DND-41 (cell line): Measurements from ENCODE around the gene NUDT9.
"Not testable (repeated sequence)": the region's sequence is repeated elsewhere in the genome, so short reads cannot be mapped to it uniquely, and the experiment has no call there.

Source experiments
- ATAC-seq: fragments of 200-7000 bp; cut with Tn5 transposase; 3 replicates; pipeline ENCODE4 v1.9.1; 2021; ENCODE audit warnings: low read depth; ENCODE audit not compliant: insufficient read depth
- DNase-seq: peaks from one replicate; pipeline ENCODE4 v3.0.0-alpha.2; 2020
- H2AFZ ChIP-seq: 2 replicates; pipeline ENCODE4 v1.6.0; 2012; ENCODE audit warnings: low read depth, low read length
- H3K27ac ChIP-seq: 2 replicates; pipeline ENCODE4 v1.5.1; 2012; ENCODE audit warnings: low read length, inconsistent platforms
- H3K27me3 ChIP-seq: fragments of 200-600 bp; sonication (generic); 2 replicates; pipeline ENCODE4 v1.6.0; 2012; ENCODE audit warnings: low read length, mild to moderate bottlenecking, inconsistent platforms; ENCODE audit not compliant: insufficient read depth, poor library complexity
- H3K36me3 ChIP-seq: 2 replicates; pipeline ENCODE4 v1.5.1; 2012; ENCODE audit warnings: low read length, inconsistent platforms; ENCODE audit not compliant: insufficient read depth
- H3K4me1 ChIP-seq: 2 replicates; pipeline ENCODE4 v1.5.1; 2012; ENCODE audit warnings: mild to moderate bottlenecking, low read length; ENCODE audit not compliant: insufficient read depth
- H3K4me2 ChIP-seq: 2 replicates; pipeline ENCODE4 v1.6.0; 2012; ENCODE audit warnings: mild to moderate bottlenecking, moderate library complexity, low read length, inconsistent platforms; ENCODE audit not compliant: insufficient read depth
- H3K4me3 ChIP-seq, 2 experiments: fragments of 200-600 bp in 1 of 2; shearing (Covaris generic) in 1 of 2; 2 replicates each; pipeline ENCODE4 v1.5.1; 2012 to 2016; ENCODE audit warnings: inconsistent platforms in 2 of 2, low read length in 2 of 2, mild to moderate bottlenecking in 2 of 2, low read depth in 1 of 2, moderate library complexity in 1 of 2
- H3K79me2 ChIP-seq: 2 replicates; pipeline ENCODE4 v1.6.0; 2012; ENCODE audit warnings: low read length, inconsistent platforms; ENCODE audit not compliant: insufficient read depth
- H3K9ac ChIP-seq: 2 replicates; pipeline ENCODE4 v1.6.0; 2012; ENCODE audit warnings: low read depth, mild to moderate bottlenecking, inconsistent platforms, low read length, moderate library complexity
- H3K9me3 ChIP-seq: 2 replicates; pipeline ENCODE4 v1.5.1; 2012; ENCODE audit warnings: low read length, moderate library complexity, mild to moderate bottlenecking, inconsistent platforms; ENCODE audit not compliant: insufficient read depth, severe bottlenecking
- H4K20me1 ChIP-seq: 2 replicates; pipeline ENCODE4 v1.6.0; 2012; ENCODE audit warnings: low read length; ENCODE audit not compliant: insufficient read depth
- EZH2 ChIP-seq: IDR thresholded peaks from 3 replicates; pipeline ENCODE4 v1.6.1; 2012; ENCODE audit warnings: borderline replicate concordance, low read depth, mild to moderate bottlenecking, moderate library complexity, low read length, inconsistent platforms; ENCODE audit not compliant: severe bottlenecking
- TF ChIP-seq, protein P1 (sequence below): IDR thresholded peaks from 2 replicates; pipeline ENCODE4 v1.5.1; 2012; ENCODE audit warnings: borderline replicate concordance, low read length, moderate library complexity, mild to moderate bottlenecking; ENCODE audit not compliant: poor library complexity, severe bottlenecking; ENCODE audit errors: extremely low read depth

Gene NUDT9

GRCh38 chr4:87388901-87389300 is 33.5 kb upstream of the NUDT9 start:
- H2AFZ ChIP-seq: no peak overlapping the region
- no peak for ATAC-seq
- no peaks in the 10 kb centered on the region; the same call in 1 of the 2 replicates for H4K20me1 ChIP-seq
- no peaks in the 10 kb centered on the region for H3K27me3 ChIP-seq
- H3K79me2 ChIP-seq: peaks cover 68% of the 10 kb centered on the region
- H3K36me3 ChIP-seq: peaks cover 3% of the 10 kb centered on the region; the same call in 1 of the 2 replicates
- TF ChIP-seq, protein P1, sequence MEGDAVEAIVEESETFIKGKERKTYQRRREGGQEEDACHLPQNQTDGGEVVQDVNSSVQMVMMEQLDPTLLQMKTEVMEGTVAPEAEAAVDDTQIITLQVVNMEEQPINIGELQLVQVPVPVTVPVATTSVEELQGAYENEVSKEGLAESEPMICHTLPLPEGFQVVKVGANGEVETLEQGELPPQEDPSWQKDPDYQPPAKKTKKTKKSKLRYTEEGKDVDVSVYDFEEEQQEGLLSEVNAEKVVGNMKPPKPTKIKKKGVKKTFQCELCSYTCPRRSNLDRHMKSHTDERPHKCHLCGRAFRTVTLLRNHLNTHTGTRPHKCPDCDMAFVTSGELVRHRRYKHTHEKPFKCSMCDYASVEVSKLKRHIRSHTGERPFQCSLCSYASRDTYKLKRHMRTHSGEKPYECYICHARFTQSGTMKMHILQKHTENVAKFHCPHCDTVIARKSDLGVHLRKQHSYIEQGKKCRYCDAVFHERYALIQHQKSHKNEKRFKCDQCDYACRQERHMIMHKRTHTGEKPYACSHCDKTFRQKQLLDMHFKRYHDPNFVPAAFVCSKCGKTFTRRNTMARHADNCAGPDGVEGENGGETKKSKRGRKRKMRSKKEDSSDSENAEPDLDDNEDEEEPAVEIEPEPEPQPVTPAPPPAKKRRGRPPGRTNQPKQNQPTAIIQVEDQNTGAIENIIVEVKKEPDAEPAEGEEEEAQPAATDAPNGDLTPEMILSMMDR: no peak
- no peak for TF ChIP-seq EZH2
- H3K4me1 ChIP-seq: peaks cover 45% of the 10 kb centered on the region
- H3K9ac ChIP-seq: no peak overlapping the region
- DNase-seq: no peak
- peak overlapping the region; percentile 80 for H3K4me2 ChIP-seq
- H3K27ac ChIP-seq: no peak overlapping the region
- peak overlapping the region in 1 of 2 experiments; percentile 79; a peak in 2 of 4 replicates for H3K4me3 ChIP-seq
- no peaks in the 10 kb centered on the region for H3K9me3 ChIP-seq

GRCh38 chr4:87390055-87390454 is 32.3 kb upstream of the NUDT9 start:
- peak overlapping the region; percentile 96 for H3K27ac ChIP-seq
- H3K4me3 ChIP-seq: peak overlapping the region; percentile 79 to 98
- peak; percentile 32 for ATAC-seq
- H3K9me3 ChIP-seq, H4K20me1 ChIP-seq, H3K36me3 ChIP-seq, H3K27me3 ChIP-seq: not testable (repeated sequence)
- H3K4me2 ChIP-seq: peak overlapping the region; percentile 80
- H3K4me1 ChIP-seq: peaks cover 45% of the 10 kb centered on the region
- DNase-seq: peak; percentile 56
- H3K79me2 ChIP-seq: peaks cover 59% of the 10 kb centered on the region
- H3K9ac ChIP-seq: peak overlapping the region; percentile 82
- peak overlapping the region; percentile 92 for H2AFZ ChIP-seq

DNA sequence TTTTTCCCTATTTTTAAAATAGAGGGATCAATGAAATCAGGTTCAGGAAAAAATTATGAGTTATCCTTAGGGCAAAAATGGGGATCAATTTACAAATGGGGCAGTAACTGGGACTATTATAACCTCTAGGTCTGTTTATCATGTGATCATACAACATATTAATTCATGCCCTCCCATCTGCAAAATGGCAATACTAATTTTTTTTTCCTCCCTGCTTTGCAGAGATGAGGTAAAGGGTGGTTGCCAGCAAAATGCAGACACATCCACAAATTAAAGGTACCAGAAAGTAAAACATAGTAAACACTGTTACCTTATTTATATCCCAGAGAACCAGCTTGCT is 31.9 kb upstream of the NUDT9 start:
- no peak for ATAC-seq
- Histone ChIP-seq H3K4me3 (peak overlapping the region; percentile 79 to 98), H3K4me2 (peak overlapping the region; percentile 80), H3K36me3 (peaks cover 3% of the 10 kb centered on the region; the same call in 1 of the 2 replicates), H4K20me1 (no peaks in the 10 kb centered on the region), H3K79me2 (peaks cover 55% of the 10 kb centered on the region), H3K9ac (peak overlapping the region; percentile 82), H2AFZ (peak overlapping the region; percentile 92), H3K9me3 (no peaks in the 10 kb centered on the region), H3K27ac (peak overlapping the region; percentile 96), H3K27me3 (no peaks in the 10 kb centered on the region), H3K4me1 (peaks cover 45% of the 10 kb centered on the region)
- no peak for TF ChIP-seq EZH2
- TF ChIP-seq, protein P1: no peak
- DNase-seq: no peak

GRCh38 chr4:87390891-87391575 is 31.3 kb upstream of the NUDT9 start, which contains the start of gene HSD17B11:
TSS of gene HSD17B11 (minus strand) at chr4:87391188. CDS start at chr4:87391070, 118 bp downstream.
- peak; percentile 93 for DNase-seq
- H3K9ac ChIP-seq: peak within 1 kb of the TSS; percentile 82

More at GRCh38 chr4:87390891-87391575, 31.3 kb upstream of the NUDT9 start, which contains the start of gene HSD17B11:
- ATAC-seq: peak; percentile 97
- Histone ChIP-seq H3K36me3 (peaks cover 3% of the 10 kb centered on the region; the same call in 1 of the 2 replicates), H3K27me3 (no peaks in the 10 kb centered on the region), H3K4me2 (peak within 1 kb of the TSS; percentile 80), H2AFZ (peak within 1 kb of the TSS; percentile 92), H4K20me1 (no peaks in the 10 kb centered on the region), H3K27ac (peak within 1 kb of the TSS; percentile 96), H3K4me1 (peaks cover 45% of the 10 kb centered on the region), H3K9me3 (no peaks in the 10 kb centered on the region), H3K4me3 (peak within 1 kb of the TSS; percentile 79 to 98), H3K79me2 (peaks cover 49% of the 10 kb centered on the region)
- TF ChIP-seq, protein P1: peak; percentile 38
- no peak for TF ChIP-seq EZH2
